Coronary artery (tissue), 2 donors: ENCODE results near the gene IL1R1.

ENCODE experiments used
- DNase-seq: peaks from one replicate; pipeline ENCODE4 v3.0.0-alpha.2; 2017; ENCODE audit warnings: low spot score
- H3K27ac ChIP-seq, 2 donors: fragments of 200-600 bp; sonication (generic); one replicate each; pipeline ENCODE4 v1.5.1; 2016 to 2019
- H3K4me3 ChIP-seq: fragments of 200-600 bp; sonication (generic); 2 replicates; pipeline ENCODE4 v1.5.1; 2016; ENCODE audit warnings: mild to moderate bottlenecking, moderate library complexity
- TF ChIP-seq, protein P1 (sequence below): fragments of 200-600 bp; sonication (generic); IDR thresholded peaks from one replicate; pipeline ENCODE4 v1.5.1; 2019; ENCODE audit warnings: antibody characterized with exemption

IL1R1 gene

GRCh38 chr2:102204638-102205037, 62.1 kb downstream of the IL1R1 start:
- Histone ChIP-seq H3K4me3 (no peak overlapping the region), H3K27ac (no peak overlapping the region)
- no peak for DNase-seq
- TF ChIP-seq, protein P1, sequence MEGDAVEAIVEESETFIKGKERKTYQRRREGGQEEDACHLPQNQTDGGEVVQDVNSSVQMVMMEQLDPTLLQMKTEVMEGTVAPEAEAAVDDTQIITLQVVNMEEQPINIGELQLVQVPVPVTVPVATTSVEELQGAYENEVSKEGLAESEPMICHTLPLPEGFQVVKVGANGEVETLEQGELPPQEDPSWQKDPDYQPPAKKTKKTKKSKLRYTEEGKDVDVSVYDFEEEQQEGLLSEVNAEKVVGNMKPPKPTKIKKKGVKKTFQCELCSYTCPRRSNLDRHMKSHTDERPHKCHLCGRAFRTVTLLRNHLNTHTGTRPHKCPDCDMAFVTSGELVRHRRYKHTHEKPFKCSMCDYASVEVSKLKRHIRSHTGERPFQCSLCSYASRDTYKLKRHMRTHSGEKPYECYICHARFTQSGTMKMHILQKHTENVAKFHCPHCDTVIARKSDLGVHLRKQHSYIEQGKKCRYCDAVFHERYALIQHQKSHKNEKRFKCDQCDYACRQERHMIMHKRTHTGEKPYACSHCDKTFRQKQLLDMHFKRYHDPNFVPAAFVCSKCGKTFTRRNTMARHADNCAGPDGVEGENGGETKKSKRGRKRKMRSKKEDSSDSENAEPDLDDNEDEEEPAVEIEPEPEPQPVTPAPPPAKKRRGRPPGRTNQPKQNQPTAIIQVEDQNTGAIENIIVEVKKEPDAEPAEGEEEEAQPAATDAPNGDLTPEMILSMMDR: no peak

DNA sequence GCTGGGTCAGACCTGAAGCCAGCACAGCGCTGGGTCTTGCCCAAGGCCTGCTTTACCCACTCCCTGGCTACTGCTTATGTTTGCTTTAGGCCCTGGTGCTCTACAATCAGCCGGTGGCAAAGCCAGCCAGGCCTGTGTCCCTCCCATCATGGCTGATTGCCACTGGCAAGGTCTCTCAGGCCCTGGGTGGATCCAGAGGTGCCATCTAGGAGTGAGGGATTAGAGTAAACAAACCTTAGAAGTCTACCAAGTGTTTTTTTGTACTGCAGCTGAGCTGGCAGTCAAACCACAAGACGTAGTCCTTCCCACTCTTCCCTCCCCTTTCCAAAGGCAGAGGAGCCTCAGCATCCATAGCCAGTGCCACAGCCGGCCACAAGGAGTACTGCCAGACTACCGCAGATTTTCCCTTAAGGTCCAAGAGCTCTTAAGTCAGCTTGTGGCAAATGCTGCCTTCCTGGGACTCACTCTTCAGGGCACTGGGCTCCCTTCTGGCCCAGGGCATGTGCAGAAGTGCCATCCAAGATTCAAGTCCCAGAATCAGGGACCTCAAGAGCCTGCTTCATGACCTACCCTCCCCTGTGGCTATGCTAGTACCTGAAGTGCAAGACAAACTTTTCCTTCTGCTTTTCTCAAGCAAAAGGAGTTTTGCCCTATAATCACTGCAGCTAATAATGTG, 64.3 kb downstream of the IL1R1 start:
- no peak overlapping the region for H3K4me3 ChIP-seq
- H3K27ac ChIP-seq: no peak overlapping the region
- no peak for DNase-seq
- TF ChIP-seq, protein P1: no peak

- no peak overlapping the region for H3K27ac ChIP-seq
- TF ChIP-seq, protein P1: no peak
- no peak for DNase-seq
- H3K4me3 ChIP-seq: no peak overlapping the region
Observed at GRCh38 chr2:102208774-102209173, 66.2 kb downstream of the IL1R1 start.

- TF ChIP-seq, protein P1: no peak
- Histone ChIP-seq H3K27ac (no peak overlapping the region), H3K4me3 (no peak overlapping the region)
- no peak for DNase-seq
Observed at GRCh38 chr2:102209474-102209873, 66.9 kb downstream of the IL1R1 start.

- no peak for DNase-seq
- Histone ChIP-seq H3K27ac (no peak overlapping the region), H3K4me3 (no peak overlapping the region)
- TF ChIP-seq, protein P1: no peak
Observed at GRCh38 chr2:102217032-102217431, 74.5 kb downstream of the IL1R1 start.

GRCh38 chr2:102224824-102225739, 82.5 kb downstream of the IL1R1 start:
- TF ChIP-seq, protein P1: no peak
- Histone ChIP-seq H3K27ac (no peak overlapping the region), H3K4me3 (no peak overlapping the region)
- no peak for DNase-seq
